Kidney (tissue), 14 donors: ENCODE data around the gene STEAP1B. TPM values are rescaled to one million over a fixed set of nuclear protein-coding genes. Genes with fewer than 3 reads are reported as not detected.
"Not testable (repeated sequence)": the region's sequence is repeated elsewhere in the genome, so short reads cannot be mapped to it uniquely, and the experiment has no call there.

Experiments
- DNase-seq, 5 donors: peaks; one replicate each; pipeline ENCODE4 v3.0.0-alpha.2; 2013 to 2020
- FAIRE-seq: peaks from 2 replicates; lab custom pipeline; 2012; peaks lifted over from hg19 to GRCh38; lab: Jason Lieb, UNC
- H3K27ac ChIP-seq, 2 donors: one replicate each; pipeline ENCODE4 v1.7.0; 2013; ENCODE audit warnings: low read depth in 2 of 2, low read length in 2 of 2, inconsistent platforms in 1 of 2
- H3K27me3 ChIP-seq: one replicate; pipeline ENCODE4 v1.7.1; 2013; ENCODE audit warnings: low read length, inconsistent platforms; ENCODE audit not compliant: control insufficient read depth, insufficient read depth
- H3K36me3 ChIP-seq, 3 donors: one replicate each; pipeline versions ENCODE4 v1.7.0 to v1.7.1; 2013; ENCODE audit warnings: low read length in 3 of 3, control low read depth in 1 of 3, inconsistent platforms in 1 of 3; ENCODE audit not compliant: insufficient read depth in 3 of 3, control insufficient read depth in 2 of 3
- H3K4me1 ChIP-seq, 3 donors: one replicate each; pipeline versions ENCODE4 v1.7.0 to v1.7.1; 2013; ENCODE audit warnings: low read length in 3 of 3, inconsistent platforms in 1 of 3, low read depth in 1 of 3; ENCODE audit not compliant: control insufficient read depth in 2 of 3, insufficient read depth in 2 of 3
- H3K4me3 ChIP-seq, 3 donors: one replicate each; pipeline versions ENCODE4 v1.7.0 to v1.8.1; 2013; ENCODE audit warnings: low read length in 3 of 3, control low read depth in 1 of 3, inconsistent platforms in 1 of 3
- H3K9ac ChIP-seq, 3 donors: one replicate each; pipeline versions ENCODE4 v1.7.0 to v1.7.1; 2013; ENCODE audit warnings: low read length in 3 of 3, control low read depth in 1 of 3, inconsistent platforms in 1 of 3
- H3K9me3 ChIP-seq, 3 donors: one replicate each; pipeline versions ENCODE4 v1.7.0 to v1.7.1; 2013; ENCODE audit warnings: low read length in 3 of 3, control low read depth in 1 of 3, inconsistent platforms in 1 of 3; ENCODE audit not compliant: control insufficient read depth in 2 of 3, insufficient read depth in 1 of 3
- intact Hi-C: fragments of 100-400 bp; cut with DNase I; formaldehyde crosslinking; loops from one replicate; pipeline ENCODE4 v1.11.1; 2022
- polyA plus RNA-seq: library from polyadenylated mRNA; stranded (reverse); fragments of 350-450 nt; fragmentation: Illumina TruSeq; extraction: RNeasy Lipid Tissue Mini Kit (QIAGEN cat#74804); gene quantifications from one replicate; pipeline ENCODE4 v1.2.3, GENCODE V29; 2014; ENCODE audit warnings: low read depth, low replicate concordance; ENCODE audit not compliant: insufficient read depth
- total RNA-seq: library from RNA; stranded (reverse); fragmentation: NEBNext Ultra II Directional; extraction: Animal tissue kit (Norgen Biotek cat#: 25700); gene quantifications from one replicate; pipeline ENCODE4 v1.2.1, GENCODE V29; 2021
- TF ChIP-seq, protein P1 (sequence below): IDR thresholded peaks from 3 replicates; pipeline ENCODE4 v1.5.1; 2012; ENCODE audit warnings: mild to moderate bottlenecking, moderate library complexity, borderline replicate concordance; ENCODE audit not compliant: insufficient read depth; ENCODE audit errors: extremely low read depth
- donor health status: control.
- donor health status: control.
- donor health status: control.
- donor health status: control.
- donor health status: control.
- donor health status: DM: yes; HTN: yes; CAD: no.
- donor health status: Normal renal cell carcinoma (clear cell type).

STEAP1B gene
- total and polyA plus RNA-seq, 2 donors from 2014 or later = 0.79 TPM; not detected in 1

DNA sequence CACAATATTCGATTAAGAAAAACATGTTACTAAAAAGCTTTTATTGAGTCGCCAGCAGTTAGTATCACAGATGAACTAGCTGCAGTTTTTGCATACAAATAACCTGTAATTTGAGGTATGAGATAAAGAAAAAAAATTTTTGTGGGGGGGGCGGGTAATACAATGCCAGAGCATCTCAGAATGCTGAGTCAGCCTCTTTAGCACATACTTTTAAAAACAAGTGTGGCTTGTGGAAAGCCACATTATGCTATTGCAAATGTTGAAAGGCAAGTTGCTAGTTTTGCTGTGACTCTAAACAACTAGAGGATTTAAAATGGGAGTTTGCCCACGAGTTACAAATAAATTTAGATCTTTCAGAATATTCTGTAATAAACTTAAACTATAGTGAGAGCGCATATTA lies 2.1 kb upstream of the STEAP1B start:
- H3K27ac ChIP-seq, intact Hi-C loops: not testable (repeated sequence)

DNA sequence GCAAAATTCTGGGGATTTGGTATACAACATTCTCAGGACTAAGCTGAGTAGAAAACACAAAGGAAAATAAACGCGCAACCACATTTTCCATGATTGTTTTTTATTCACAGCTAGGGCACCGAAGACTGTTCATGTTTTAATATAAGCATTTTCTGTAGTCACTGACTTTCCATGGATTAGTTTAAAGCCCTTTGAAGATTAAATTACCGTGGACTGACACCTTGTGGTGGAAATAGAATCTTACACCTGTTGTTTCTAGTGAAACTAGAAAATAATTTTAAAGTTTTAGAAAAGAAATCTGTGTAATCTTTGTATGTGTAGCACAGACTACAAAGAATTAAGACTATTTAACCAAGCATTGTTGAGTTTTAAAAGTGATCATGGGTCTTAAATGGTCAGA lies 1.3 kb upstream of the STEAP1B start:
- H3K9me3 ChIP-seq, H3K9ac ChIP-seq, H3K36me3 ChIP-seq, FAIRE-seq, H3K27ac ChIP-seq, H3K4me3 ChIP-seq, H3K4me1 ChIP-seq, intact Hi-C loops, H3K27me3 ChIP-seq: not testable (repeated sequence)
- TF ChIP-seq, protein P1, sequence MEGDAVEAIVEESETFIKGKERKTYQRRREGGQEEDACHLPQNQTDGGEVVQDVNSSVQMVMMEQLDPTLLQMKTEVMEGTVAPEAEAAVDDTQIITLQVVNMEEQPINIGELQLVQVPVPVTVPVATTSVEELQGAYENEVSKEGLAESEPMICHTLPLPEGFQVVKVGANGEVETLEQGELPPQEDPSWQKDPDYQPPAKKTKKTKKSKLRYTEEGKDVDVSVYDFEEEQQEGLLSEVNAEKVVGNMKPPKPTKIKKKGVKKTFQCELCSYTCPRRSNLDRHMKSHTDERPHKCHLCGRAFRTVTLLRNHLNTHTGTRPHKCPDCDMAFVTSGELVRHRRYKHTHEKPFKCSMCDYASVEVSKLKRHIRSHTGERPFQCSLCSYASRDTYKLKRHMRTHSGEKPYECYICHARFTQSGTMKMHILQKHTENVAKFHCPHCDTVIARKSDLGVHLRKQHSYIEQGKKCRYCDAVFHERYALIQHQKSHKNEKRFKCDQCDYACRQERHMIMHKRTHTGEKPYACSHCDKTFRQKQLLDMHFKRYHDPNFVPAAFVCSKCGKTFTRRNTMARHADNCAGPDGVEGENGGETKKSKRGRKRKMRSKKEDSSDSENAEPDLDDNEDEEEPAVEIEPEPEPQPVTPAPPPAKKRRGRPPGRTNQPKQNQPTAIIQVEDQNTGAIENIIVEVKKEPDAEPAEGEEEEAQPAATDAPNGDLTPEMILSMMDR = peak; percentile 16
- peak in 2 of 5 donors; percentile 60 for DNase-seq

More for the DNA sequence above, 2.1 kb upstream of the STEAP1B start:
- H3K9ac ChIP-seq, H3K36me3 ChIP-seq, H3K9me3 ChIP-seq, H3K4me1 ChIP-seq, FAIRE-seq, H3K27me3 ChIP-seq, H3K4me3 ChIP-seq, DNase-seq: not testable (repeated sequence)

DNA sequence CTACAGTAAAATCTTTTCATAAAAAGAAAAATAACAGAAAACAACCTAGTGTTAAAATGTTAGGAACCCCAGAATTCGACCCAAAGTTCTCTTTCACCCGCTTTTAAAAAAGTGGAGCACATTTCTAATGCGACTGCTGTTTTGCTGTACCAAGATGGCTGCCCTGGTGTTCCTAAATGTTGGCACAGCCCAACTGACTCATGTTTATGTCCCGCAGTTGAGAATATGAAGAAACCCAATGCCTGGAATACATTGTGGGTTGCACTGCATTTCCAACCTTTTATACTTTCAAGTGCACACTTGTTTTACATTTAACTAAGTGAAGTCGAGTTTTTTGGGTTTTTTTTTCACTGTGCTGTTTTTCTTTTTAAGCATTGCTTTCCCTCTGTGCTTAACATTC lies 944 bp downstream of the STEAP1B start:
- Histone ChIP-seq H3K9ac (no peak overlapping the region), H3K36me3 (no peaks in the 10 kb centered on the region), H3K4me3 (no peak overlapping the region), H3K4me1 (peaks cover 0 to 2% (median 0%) of the 10 kb centered on the region in 3 donors), H3K27me3 (no peaks in the 10 kb centered on the region), H3K9me3 (no peaks in the 10 kb centered on the region), H3K27ac (no peak overlapping the region)
- intact Hi-C loops = no loop called here
- DNase-seq = no peak
- no peak for FAIRE-seq
- TF ChIP-seq, protein P1 = no peak

DNA sequence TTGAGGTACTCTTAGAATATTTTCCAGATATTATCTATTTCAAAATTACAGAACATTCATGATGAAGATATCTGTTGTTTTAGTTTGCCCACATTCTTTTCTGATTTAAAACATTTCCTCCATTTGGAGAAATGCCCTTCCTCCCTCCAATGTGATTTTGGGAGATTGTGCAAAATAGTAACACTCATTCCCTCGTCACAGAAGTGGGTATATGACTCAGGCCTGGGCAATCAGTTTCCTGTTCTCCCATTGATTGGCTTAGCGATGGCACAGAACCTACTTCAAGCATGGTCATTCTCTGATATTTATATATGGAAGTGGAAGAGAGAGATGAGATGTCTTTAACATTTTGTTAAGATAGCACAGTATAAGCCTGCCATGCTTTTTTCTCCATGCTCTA lies 3.1 kb downstream of the STEAP1B start:
- FAIRE-seq, intact Hi-C loops: not testable (repeated sequence)

DNA sequence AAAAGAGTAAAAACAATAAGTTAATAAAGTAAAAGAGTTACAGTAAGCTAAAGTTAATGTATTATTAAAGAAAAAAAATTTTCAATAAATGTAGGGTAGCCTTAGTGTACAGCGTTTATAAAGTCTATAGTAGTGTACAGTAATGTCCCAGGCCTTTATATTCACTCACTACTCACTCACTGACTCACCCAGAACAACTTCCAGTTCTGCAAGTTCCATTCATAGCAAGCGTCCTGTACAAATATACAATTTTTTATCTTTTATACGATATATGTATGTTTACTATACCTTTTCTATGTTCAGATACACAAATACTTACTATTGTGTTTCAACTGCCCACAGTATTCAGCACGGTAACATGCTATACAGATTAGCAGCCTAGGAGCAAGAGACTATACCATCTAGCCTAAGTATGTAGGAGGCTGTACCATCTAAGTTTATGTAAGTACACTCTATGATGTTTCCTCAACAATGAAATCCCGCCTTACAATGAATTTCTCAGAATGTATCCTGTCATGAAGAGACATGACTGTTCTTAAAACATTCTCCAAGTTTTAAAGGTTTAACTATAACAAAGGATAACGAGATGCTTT lies 3.6 kb downstream of the STEAP1B start:
- H3K27ac ChIP-seq, H3K4me1 ChIP-seq, H3K9ac ChIP-seq, DNase-seq, H3K9me3 ChIP-seq, FAIRE-seq, intact Hi-C loops, H3K36me3 ChIP-seq, H3K4me3 ChIP-seq, H3K27me3 ChIP-seq: not testable (repeated sequence)

More for the DNA sequence above, 3.1 kb downstream of the STEAP1B start:
- H3K4me1 ChIP-seq, H3K9ac ChIP-seq, H3K9me3 ChIP-seq, H3K4me3 ChIP-seq, H3K27me3 ChIP-seq, DNase-seq, H3K27ac ChIP-seq, H3K36me3 ChIP-seq: not testable (repeated sequence)

DNA sequence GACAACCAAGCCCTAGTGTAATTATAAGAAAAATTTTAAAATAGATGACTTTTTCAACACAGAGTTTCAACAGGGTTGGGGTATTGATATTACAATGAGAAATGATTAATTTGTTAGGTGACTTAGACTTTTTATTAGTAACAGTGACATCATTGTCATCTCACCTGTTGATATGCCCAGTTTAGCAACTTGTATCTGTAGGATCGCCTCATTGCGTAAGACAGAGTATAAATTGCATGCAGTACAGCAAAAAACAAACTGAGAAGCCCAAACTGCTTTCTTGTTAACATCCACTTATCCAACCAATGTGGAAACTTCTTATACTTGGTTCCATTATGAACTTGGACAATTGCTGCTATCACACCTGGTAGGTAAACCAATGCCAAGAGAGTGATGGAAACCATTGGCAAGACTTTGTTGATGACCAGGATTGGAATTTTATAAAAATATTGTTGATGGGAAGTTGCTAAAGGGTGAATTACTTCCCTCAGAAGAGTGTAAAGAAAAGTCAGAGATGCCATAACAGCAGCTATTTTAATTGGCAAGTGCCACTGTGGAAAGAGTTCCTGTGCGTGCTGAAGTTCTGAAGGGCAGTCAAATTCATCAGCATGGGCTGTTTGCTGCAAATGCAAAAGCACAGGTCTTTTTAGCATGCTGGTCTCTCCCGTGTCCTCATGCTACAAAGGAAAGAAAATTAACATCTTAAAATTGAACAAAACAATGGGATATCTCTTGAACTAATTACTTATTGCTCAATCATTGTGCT lies 6.6 kb downstream of the STEAP1B start:
- H3K36me3 ChIP-seq, H3K9me3 ChIP-seq, intact Hi-C loops, FAIRE-seq, H3K27ac ChIP-seq, H3K4me3 ChIP-seq, DNase-seq, H3K27me3 ChIP-seq, H3K9ac ChIP-seq, H3K4me1 ChIP-seq: not testable (repeated sequence)
